ENCODE data around the gene EFHD1.
"Not testable (repeated sequence)": the region's sequence is repeated elsewhere in the genome, so short reads cannot be mapped to it uniquely, and the experiment has no call there.

EFHD1 gene

DNA sequence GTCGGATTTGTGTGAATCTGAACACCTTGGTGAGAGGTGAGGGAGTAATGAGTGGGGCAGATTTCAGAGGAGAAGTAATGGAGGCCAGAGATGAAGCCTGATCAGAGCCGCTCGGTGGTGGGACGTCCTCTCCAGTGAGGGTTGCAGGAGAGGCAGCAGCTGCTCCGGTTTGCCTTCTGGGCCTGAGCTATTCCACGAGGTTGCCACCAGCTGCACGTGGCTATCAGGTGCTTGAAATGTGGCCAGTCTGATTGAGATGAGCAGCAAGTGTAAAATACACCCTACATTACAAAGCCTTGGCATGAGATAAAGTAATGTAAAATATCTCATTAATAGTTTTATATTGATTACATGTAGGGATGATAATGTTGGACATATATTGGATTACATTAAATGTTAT, 10.8 kb upstream of the EFHD1 start:
- DNase-seq: no peak

DNA sequence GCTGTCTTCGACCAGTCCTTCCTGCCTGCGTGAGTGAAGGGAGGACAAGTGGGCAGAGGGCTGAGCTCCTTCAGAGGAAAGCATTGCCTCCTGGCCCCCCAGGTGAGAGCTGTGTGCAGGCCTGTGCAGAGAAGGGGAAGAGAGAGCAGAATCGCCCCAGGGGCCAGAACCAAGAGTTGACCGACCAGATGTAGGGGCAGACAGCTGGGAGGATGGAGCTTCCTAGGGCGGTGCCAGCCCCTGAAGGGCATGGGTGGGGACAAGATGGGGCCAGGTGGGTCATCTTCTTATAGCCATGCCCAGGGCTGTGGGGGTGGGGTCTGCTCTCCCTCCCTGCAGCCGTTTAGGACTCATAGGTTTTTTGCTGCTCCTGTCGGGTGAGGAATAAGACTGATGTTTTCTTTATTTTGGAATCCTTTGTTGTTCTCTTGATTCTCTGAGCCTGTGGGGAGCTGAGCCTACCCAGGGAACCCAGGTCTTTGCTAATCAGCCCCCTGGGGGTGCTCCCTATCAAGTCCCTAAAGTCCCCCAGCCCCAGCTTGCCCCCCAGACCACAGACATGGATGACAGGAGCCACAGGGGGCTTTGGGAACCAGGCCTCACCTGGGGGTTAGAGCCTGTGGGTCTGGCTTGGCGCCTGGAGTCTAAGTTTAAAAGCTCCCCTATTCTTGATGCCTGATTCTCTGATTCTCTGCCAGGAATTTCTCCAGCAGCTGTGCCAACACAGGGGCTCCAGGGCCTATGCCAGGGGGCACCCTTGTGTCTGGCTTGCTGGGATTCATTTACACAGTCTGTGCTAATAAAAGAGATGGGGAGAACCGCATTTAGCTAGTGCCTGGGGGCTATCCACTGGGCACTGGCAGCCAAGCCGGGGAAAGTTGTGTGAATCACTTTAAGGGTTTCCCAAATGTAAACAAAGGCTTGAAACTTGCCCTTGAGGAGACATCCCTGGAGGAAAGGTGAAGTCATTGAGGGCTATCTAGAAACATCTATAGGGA, 9.3 kb upstream of the EFHD1 start:
- DNase-seq: no peak

DNA sequence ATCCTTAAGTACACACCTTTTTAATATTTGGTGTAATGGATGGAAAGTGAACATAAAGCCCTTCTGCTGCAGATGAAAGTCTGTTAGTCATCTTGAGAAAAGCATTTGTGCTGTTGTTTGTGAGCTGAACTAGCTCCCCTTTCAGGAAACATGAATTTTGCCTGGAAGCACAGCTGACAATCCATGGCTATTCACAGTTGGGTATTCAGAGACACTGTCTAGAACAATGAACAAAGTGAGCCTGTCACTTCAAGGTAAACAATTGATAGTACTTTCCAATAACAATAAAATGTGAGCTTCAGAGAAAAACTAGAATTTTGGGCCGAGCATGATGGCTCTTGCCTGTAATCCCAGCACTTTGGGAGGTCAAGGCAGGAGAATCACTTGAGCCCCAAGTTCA, 6.8 kb upstream of the EFHD1 start:
- no peak for DNase-seq

DNA sequence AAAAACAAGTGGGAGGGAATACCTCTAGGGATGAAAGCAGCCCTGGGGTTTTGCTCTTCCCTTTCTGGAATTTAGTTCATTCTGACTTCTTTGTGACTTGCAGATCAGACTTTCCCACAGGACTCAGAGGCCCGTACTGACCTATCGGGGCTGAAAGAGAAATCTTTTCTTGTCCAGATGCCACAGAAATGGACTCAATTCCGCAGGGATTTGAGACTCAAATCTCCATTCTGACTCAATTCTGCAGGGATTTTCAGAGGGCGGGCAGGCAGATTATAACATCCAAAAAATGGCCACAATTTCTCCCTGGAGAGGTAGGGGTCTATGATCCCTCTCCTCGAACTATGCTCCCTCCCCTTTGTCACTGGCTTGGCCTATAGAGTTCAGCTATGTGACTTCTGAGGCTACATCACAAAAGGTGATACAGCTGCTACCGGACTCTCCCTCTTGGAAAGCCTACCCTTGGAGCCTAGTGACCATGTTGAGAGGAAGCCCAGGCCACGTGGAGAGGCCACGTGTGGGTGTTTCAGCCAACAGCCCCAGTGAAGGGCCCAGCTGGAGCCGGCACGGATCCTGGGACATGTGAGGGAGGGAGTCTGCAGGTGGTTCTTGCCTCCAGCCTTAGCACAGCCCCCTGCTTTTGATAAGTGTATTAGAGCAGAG, 4.8 kb upstream of the EFHD1 start:
- no peak for DNase-seq

DNA sequence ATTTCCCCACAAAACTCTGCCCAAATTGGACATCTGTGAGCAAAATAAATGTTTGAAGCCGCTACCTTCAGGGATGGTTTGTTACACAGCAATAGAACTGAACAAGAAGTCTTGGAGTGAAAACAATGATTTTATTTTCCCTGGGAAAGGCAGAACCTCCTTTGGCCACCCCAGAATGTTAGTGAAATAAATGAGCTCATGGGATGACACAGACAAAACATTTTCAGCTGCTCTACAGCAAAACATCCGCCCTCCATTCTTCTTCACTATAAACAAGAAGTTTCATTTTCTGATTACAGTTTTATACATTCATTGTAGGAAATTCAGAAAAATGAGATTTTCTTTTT, 4.3 kb upstream of the EFHD1 start:
- no peak for DNase-seq

DNA sequence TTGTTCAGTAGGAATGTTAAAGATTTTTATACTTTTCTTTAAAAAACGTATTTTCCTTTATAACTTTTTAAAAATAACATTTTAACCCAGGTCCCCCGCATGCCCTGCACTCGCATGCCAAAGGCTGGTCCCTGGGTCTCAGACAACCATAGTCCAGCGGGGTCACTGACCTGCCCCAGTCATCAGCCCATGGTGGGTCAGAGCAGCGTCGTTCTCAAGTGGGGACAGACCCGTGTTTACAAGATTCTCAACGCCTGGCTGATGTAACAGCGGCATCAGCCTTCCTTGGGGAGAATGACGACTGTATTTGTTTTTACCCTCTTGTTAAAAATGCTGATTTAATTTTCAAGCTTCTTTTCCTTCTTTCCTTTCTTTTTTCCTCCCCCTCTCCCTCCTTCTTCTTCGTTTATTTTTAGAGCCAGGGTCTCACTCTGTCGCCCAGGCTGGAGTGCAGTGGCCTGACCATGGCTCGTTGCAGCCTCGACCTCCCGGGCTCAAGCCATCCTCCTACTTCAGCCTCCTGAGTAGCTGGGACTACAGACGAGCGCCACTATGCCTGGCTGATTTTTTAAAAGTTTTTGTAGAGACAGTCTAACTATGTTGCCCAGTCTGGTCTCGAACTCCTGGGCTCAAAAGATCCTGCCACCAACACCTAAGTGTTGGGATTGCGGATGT, 1.0 kb upstream of the EFHD1 start:
- DNase-seq: no peak

DNA sequence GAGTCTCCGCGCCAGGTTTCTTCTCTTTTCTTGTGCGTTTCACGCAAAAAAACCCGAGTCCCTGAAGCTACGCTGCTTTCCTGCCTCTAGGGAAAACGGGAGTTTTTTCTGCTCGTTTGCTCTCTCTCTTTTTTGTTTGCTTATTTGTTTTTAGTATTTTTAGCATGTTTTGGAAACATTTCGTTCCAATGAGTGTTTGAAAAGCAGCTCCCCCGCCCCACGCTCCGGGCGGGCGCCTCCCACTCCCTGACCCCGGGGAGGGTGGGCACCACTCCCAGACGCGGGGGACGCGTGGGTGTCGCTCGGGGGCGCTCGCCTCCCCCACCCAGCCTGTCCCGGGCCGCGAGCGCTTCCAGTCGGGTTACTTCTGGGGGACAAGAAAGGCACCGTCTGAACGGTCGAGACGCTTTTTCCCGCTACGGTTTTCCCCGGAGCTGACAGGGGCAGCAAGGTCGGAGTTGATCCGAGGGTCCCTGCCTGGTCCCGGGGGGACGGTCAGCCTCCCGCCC, 446 bp upstream of the EFHD1 start:
- DNase-seq: no peak

DNA sequence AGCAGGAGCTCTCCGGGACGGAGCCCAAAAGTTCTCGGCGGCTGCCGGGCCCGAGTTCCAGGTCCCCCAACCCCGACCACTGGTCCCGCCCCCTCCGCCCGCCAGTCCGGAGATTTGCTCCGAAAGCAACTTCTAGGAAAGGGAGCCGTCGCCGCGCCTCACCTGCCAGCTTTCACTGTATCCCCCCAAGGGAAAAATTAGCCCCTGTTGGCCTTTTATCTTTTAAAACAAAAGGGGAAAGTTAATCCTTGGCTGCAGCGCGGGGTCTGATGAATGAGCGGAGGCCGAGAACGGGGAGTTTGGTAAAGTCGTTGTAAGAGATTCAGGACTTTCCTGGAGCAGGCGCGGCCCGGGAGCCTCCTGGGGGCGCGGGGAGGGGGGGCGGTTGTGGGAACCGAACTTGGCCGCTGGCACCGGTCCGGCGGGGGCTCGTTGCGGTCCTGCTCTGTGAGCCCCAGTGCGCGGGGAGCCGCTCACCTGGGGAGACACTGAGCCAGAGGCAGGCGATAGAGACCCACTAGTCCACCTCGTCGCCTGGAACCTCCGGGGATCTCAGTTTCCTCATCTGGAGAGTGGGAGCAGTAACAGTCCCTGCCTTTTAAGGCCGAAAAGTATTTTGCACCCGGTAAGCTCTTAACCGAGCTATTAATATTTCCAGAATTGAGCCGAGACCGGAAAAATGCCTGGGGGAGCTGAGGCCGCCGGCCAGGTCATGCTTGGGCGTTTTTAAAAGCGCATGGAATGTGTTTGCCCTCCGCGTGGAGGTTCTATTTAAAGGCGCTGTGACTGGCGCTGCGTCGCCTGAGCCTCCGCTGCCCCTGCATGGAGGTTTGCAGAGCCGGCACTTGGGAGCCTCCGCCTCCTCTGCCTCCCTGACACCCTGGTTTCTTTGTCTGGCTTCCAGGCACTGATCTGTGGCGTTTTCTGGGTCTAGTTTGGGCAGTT, 1.1 kb downstream of the EFHD1 start:
- DNase-seq: no peak

DNA sequence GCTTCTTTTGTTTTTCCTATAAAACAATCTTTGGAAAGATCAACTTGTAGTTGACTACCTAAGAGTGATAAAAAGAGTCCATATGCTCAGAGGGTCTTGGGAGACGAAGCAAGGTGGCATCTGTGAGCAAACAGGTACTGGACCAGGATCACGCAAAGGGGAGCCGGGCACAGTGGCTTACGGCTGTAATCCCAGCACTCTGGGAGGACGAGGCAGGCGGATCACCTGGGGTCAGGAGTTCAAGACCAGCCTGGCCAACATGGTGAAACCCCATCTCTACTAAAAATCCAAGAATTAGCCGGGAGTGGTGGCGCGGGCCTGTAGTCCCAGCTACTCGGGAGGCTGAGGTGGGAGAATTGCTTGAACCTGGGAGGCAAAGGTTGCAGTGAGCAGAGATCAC, 2.0 kb downstream of the EFHD1 start:
- DNase-seq: not testable (repeated sequence)

DNA sequence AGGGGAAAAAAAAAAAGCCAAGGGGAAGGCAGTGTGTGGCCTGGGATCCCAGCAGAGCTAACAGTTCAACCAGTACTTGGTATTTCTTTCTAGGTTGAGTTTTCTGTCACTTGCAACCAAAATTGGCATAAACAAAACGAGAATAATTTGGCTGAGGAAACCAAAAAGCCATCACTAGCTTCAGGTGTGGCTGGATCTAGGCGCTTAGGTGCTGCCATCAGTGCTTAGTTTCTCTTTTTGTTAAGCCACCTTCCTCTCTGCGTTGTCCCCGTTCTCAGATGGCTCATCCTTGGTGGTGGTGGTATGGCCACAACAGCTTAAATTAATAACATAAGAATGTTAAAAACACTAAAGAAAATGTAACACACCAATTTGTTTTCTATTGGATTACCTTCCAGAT, 2.4 kb downstream of the EFHD1 start:
- DNase-seq: no peak

DNA sequence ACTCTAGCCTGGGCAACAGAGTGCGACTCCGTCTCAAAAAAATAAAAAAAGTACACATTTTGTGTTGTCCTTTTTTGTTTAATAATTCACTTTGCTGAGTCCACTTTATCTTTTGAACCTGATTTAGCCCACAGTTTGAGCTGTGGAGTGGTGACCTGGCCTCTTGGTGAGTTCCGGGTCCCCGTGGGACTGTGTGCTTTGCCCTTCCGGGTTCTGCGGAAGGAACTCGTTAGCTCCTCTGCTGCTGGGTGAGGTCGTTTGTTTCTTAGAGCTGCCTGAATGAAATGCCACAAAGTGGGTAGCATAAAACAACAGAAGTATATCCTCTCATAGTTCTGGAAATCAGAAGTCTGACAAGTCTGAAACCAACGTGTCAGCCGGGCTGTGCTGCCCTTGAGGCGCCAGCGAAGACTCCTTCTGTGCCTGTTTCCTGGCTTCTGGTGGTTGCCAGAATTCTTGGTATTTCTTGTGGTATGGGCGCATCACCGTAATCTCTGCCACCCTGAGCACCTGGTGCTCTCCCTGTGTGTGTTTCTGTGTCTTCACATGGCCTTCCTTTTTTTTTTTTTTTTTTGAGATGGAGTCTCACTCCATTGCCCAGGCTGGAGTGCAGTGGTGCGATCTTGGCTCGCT, 3.5 kb downstream of the EFHD1 start:
- DNase-seq: no peak

DNA sequence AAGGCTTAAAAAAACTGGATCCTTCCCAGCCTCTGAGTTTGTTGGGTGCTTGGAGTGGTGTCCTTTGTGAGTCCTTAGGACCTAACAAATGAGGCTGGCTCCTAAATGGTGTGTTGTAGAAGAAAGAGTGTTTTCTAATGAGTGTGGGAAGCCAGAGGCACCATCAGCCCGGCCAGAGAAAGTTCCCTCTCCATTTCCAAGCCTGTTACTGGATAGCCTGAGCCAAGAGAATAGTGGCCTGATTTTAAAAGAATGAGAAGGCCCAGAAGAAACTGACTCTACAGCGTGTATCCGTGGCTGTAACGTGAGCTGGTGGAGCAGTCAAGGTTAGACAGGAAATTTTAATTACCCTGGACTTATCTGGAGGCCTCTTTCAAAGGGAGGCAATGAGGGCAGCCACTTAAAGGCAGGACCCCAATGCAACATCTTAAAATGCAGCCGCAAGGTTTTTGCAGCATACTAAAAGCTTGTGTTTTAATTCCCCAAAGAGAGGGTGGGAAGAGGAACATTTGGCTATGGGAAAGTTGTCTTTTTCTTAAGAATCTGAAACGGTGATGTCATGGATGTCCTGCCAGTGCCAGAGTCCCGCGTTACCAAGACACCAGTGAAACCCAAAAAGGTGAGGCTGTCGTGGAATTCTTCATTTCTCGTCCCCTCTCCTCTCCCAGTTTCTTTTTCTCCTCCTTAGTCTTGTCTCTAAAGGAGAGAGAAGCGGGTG, 4.6 kb downstream of the EFHD1 start:
- DNase-seq: no peak

DNA sequence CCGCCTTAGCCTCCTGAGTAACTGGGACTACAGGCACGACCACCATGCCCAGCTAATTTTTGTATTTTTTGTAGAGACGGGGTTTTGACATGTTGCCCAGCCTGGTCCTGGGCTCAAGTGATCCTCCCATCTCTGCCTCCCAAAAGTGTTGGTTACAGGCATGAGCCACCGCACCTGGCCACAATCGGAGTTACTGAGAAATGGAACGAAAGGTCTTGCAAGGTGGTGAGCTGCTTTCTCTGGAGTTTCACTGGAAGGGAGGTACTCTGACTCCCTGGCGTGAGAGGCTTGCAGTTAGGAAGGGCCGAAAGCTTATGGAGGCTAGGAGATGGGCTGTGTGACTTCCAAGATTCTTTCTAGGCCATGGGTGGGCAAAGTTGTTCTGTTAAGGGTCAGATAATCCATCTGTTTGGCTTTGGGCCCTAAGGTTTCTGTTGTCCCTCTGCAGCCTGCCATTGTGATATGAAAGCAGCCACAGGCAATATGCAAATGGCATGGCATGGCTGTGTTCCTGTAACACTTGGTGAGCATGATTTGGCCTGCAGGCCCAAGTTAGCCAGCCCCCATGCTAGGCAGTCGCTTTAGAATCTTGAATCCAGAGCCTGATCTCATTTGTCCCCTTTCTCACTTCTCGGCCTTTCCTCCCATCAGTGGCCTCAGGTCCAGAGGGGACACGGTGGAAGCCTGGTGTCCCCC, 7.9 kb downstream of the EFHD1 start:
- DNase-seq: no peak

DNA sequence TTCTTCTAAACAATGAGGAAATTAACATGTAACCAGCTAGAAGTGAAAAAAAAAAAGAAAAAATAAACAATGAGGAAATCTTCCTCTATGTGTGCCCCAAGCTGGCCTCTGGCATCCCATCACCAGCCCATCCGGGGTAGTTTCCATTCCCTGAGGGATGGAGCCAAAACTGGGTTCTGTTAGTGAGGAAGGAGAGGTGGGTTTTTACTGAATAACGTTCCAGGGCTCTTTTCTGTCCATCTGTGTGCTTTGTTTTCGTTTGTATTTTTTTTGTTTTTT, 9.7 kb downstream of the EFHD1 start:
- no peak for DNase-seq

DNA sequence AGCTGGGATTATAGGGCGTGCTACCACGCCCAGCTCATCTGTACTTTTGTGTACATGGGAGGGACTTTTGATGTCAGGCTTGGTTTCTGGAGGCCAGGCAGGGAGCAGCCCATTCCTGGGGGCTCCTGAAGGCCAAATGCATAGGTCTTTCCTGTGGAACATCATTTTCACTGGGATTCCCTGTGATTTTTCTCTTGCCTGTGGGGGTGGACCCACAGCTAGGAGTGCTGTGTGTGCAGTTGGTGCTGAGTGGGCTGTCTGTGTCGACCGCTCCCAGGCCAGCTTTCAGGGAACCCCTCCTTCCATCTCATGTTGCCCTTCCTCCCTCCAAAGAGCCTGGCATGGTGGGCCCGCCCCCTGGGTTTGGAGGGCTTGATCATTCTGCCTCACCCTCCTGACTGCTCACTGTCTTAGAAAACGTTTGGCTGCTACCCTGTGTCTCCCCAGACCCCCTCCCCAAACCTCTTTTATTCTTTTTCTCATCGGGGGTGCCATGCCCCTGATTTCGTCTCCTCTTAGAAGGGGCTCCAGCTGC, 10.5 kb downstream of the EFHD1 start:
- no peak for DNase-seq

DNA sequence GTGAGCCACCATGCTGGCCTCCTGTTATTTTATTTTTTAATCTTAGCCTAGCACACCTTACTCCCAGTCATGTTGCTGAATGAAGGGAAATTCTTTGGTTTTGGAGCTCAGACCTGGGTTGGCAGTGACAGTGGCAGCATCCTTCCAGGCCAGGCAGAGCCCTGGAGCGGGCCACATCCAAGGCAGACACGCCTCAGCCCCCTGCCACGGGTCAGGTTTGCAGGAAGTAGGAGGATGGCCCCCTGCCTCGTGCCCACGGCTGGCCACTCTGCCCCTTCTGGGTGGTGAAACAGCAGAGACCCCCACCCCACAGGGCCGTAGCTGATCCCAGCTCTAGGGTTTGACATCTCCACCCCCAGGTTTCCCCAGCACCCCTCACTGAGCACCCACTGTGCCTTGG, 11.7 kb downstream of the EFHD1 start:
- no peak for DNase-seq

DNA sequence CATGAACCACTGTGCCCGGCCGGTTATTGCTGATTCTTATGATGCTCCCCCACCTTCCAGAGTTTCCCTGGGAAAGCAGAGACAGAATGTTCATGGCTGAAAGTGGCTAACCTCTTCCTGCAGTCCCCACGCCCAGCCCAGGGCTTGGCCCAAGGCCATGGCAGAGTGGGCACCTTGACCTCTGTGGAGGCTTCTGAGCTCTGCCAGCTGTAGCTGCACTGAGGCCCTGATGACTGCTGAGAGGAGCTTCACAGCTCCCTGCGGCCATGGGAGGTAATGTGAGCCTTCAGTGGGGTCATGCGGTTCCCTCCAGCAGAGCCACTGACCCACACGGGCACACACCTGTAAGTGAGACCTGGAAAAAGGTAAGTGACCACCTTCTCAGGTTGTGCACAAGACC, 13.3 kb downstream of the EFHD1 start:
- DNase-seq: no peak

DNA sequence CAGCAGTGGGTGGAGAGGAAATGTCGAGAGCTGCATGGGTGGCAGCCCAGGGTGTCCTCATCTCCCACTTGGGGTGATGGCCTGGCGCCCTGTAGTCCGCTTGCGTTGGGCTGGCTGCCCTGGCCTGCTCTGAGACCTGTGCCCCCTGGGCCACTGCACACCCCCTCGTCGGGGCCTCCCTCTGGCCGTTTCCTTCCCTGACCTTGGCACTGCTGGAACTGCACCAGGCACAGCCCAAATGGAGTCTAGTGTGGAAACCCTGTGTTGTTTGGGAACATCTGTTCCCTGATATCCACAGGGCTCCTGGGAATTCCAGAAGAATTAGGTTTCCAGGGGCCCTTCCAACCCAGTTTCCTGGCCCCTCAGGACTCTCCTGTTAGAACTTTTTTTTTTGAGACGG, 13.9 kb downstream of the EFHD1 start:
- no peak for DNase-seq

DNA sequence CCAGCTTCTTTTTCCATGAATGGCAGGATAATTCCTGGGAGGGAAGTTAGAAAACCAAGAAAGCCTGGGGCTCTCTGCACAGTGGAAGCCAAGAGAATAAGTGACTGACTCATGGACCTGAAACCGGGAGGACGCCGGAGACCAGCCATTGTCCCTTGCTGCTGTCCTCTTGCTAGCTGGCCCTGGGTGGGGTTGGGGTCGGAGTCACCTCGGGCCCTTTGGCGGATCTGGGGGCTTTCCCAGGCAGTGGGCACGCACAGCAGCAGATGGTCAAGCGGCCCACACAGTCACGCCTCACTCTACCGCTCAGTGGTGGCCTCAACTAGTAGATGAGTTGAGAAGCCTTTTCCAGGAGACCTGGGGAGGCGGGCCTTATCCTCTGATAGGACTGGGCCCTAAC, 15.6 kb downstream of the EFHD1 start:
- no peak for DNase-seq

DNA sequence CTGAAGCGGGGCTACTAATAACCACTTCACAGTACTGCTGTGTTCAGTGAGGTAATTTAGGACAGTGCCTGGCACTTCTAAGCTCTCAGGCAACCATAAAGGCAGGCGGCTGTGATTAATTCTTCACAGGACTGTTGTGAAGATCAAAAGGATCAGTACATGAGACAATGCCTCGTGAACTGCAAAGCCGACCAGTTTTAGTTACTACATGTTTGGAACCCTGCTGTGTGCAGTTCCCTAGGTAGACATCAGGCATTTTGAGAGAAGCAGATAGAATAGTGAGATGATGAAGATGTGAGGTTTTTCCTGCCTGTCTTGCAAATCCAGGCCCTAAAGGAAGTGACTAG, 19.1 kb downstream of the EFHD1 start:
- DNase-seq: no peak

DNA sequence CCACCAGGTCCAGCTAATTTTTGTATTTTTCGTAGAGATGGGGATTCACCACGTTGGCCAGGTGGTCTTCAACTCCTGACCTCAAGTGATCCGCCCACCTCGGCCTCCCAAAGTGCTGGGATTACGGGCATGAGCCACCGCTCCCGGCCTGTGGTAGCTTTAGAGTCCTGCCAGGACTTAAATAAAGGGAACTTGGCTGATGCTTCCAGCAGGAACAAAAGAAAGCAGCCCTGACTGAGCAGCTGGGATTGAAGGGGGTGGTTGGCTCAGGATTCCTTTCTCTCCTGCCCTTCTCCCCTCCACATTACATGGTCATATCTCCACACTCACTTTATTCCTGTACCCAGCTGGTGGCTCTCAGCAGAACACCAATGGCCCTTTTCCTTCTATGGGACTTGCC, 20.0 kb downstream of the EFHD1 start:
- no peak for DNase-seq
